Measurements from ENCODE around the gene ANKRD45.
"Not testable (repeated sequence)": the region's sequence is repeated elsewhere in the genome, so short reads cannot be mapped to it uniquely, and the experiment has no call there.

ANKRD45 gene

DNA sequence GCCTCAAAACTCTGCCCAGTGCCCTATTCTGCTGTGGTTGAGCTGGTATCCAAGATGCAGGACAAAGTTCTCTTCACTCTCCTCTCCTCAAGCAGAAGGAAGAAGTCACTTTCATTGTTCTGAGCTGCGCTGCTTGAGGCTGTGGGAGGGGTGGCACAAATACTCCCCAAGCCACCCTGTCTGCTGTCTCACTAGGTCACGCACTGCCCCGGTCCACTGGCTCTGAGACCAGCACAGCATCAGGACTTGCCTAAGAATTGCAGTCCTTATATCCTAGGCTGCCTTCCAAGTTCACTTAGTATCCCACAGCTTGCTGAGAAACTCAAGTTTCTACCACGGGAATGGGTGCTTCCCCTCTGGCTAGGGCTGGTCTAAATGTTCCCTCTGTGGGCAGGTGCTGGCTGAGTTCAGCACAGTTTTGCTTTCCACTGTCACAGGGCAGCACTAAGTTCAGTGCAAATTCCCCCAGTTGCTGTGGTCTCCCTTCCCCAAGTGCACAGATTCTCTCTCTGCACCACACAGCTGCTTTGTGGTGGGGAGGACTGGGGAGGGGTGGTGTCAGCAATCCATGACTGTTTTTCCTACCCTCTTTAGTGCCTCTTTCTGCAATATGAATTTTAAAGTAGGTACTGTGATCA, 99.2 kb downstream of the ANKRD45 start:
- peak in 1 of 2 donors; percentile 3 for DNase-seq

DNA sequence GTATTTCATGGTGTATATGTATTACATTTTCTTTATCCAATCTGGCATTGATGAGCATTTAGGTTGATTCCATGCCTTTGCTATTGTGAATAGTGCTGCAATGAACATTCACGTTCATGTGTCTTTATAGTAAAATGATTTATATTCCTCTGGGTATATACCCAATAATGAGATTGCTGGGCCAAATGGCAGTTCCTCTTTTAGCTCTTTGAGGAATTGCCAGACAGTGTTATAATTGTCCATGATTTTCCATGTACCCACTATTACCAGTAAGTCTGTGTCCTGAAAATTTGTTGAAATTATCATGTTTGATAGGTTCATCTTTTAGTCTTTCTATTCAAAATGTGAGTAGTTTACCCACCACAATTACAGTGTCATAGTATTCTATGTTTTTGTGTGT, 101.2 kb downstream of the ANKRD45 start:
- no peak for DNase-seq

DNA sequence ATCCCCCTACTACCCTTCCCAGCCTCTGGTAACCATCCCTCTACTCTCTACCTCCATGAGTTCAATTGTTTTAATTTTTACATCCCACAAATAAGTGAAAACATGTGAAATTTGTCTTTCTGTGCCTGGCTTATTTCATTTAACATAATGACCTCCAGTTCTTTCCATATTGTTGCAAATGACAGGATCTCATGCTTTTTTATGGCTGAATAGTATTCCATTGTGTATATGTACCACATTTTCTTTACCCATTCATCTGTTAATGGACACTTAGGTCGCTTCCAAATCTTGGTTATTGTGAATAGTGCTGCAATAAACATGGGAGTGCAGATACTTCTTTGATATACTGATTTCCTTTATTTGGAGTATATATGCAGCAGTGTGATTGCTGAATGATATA, 105.8 kb downstream of the ANKRD45 start:
- not testable (repeated sequence) for DNase-seq

DNA sequence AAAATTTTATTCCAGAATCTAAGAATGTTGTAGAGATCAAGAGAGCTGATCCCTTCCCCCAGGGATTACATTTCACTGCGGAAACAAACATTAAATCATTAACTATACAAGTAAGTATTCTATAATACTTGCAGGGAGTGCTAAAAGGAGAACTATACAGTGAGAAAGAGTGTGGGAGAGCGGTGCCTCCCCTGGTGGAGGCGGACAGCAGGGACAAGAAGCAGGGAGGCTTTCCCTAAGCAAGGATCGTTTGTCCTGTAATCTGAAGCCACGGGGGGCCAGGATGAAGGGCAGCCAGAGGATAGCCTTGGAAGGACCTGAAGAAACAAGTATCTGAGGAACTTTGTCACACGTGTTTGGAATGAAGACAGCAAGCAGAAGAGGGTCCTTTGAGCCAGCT, 106.8 kb downstream of the ANKRD45 start:
- no peak for DNase-seq

DNA sequence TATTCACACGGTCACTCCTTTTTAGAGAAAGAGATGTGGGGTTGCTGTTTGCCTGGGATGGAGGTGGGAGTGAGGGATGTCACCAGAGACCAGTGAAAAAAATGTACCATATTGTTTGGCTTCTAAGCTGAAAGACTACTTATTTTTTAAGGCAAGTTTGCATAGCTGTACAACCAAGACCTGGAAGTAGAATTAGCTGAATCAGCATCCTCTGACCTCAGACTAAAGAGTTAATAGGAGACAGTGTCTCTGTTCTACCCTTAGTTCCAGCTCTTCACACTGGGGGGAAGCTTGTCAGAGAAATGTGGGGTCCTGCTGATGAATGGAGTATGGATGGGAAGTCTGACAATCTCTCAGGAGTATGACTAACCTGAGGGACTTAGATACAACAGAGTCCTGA, 108.4 kb downstream of the ANKRD45 start:
- no peak for DNase-seq

DNA sequence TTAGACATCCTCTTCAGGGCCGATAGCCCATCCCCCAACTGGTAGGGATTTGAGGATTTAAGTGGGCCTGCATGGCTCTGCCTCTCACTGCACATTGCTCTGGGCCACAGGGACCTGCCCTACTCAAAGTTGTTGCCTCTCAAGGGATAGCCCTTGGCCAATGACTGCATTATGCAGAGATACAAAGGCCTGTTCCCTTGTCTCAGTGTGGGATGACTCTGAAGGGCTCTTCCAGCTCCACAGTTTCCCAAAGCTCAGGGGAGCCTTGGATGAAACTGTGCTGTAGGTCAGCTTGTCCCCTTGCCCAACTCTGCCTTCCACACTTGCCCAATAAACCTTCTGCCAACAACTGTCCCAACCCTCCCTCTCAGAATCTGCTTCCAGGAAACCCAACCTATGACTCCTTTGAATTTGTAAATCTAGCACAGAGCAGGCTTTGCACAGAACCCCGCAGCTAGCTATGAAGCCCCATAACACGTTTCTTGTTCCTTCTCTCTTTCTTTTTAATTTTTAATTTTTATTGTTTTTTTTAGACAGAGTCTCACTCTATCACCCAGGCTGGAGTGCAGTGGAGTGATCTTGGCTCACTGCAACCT, 109.3 kb downstream of the ANKRD45 start:
- DNase-seq: no peak
